ENCODE data around the gene OAF. TPM values are rescaled to one million over a fixed set of nuclear protein-coding genes. Genes with fewer than 3 reads are reported as not detected.
"Not testable (repeated sequence)": the region's sequence is repeated elsewhere in the genome, so short reads cannot be mapped to it uniquely, and the experiment has no call there.

The OAF gene
- total RNA-seq, 1 donor from 2014 or later: 20.9 TPM

DNA sequence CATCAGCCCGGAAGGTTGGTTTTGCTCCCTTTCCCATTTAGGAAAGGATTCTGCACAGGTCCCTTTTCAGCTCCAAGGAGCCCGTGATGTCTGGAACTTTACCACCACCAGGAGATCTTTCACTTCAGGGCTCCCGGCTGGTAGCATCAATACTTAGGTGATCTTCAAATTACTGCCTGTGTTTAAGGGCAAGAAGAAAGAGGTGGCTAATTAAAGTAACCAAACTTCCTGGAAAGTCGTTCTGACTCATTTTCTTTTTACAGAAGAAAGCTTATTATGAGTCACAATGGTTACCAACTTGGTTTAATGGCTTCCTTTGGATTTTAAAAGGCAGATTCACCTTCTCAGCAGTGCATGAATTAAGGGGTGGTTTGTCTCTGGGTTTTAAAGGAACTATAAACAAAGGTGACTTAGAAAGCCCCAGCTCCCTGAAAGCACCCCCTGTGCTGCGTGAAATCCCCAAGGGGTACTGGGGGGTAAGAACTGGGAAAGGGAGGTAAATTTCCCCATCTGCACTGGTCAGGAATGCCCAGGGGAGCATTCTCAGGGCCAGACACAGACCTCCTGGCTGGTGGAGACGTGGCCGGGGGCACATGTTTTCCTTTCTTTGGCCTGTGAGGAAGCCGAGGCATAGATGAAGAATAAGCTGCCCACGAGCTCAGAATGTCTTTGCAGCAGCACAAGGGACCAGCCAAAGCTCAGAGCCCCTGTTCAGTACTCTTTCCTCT is 37.9 kb downstream of the OAF start:
- H3K36me3 ChIP-seq (ENCODE audit: insufficient read depth, low read length): no peaks in the 10 kb centered on the region
- peak overlapping the region; percentile 66 for H3K27ac Mint-ChIP-seq (ENCODE audit: unreplicated experiment)
- TF ChIP-seq EZH2 (IDR thresholded peaks at IDR 0.05; ENCODE audit: insufficient read depth, low read length): no peak
- TF ChIP-seq, protein P1, sequence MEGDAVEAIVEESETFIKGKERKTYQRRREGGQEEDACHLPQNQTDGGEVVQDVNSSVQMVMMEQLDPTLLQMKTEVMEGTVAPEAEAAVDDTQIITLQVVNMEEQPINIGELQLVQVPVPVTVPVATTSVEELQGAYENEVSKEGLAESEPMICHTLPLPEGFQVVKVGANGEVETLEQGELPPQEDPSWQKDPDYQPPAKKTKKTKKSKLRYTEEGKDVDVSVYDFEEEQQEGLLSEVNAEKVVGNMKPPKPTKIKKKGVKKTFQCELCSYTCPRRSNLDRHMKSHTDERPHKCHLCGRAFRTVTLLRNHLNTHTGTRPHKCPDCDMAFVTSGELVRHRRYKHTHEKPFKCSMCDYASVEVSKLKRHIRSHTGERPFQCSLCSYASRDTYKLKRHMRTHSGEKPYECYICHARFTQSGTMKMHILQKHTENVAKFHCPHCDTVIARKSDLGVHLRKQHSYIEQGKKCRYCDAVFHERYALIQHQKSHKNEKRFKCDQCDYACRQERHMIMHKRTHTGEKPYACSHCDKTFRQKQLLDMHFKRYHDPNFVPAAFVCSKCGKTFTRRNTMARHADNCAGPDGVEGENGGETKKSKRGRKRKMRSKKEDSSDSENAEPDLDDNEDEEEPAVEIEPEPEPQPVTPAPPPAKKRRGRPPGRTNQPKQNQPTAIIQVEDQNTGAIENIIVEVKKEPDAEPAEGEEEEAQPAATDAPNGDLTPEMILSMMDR (IDR thresholded peaks at IDR 0.05; ENCODE audit: insufficient read depth, low read depth, low read length): no peak
- no peak overlapping the region for H3K4me3 Mint-ChIP-seq (ENCODE audit: unreplicated experiment)
- no peaks in the 10 kb centered on the region for H4K20me1 ChIP-seq (ENCODE audit: insufficient read depth, low read length)
- H3K27me3 ChIP-seq (ENCODE audit: insufficient read depth, low read length): peaks cover 12% of the 10 kb centered on the region
- peaks cover 11% of the 10 kb centered on the region for H3K4me1 ChIP-seq (ENCODE audit: insufficient read depth, low read length)
- H3K36me3 Mint-ChIP-seq (ENCODE audit: low read depth, unreplicated experiment): peaks cover 2% of the 10 kb centered on the region
- H3K27me3 Mint-ChIP-seq (ENCODE audit: low read depth, unreplicated experiment): peaks cover 47% of the 10 kb centered on the region
- peaks cover 1% of the 10 kb centered on the region for H3K9me3 Mint-ChIP-seq (ENCODE audit: unreplicated experiment)
- no peak overlapping the region for H3K27ac ChIP-seq (ENCODE audit: low read depth, low read length)
- H3K9ac ChIP-seq (ENCODE audit: low read length): no peak overlapping the region
- peak overlapping the region; percentile 11 for H2AFZ ChIP-seq (ENCODE audit: low read depth, low read length)
- no peak for FAIRE-seq
- DNase-seq (ENCODE audit: low read depth): peak; percentile 71
- H3K4me3 ChIP-seq (ENCODE audit: insufficient read depth, low read depth, low read length): no peak overlapping the region
- no peaks in the 10 kb centered on the region for H3K9me3 ChIP-seq (ENCODE audit: insufficient read depth, low read depth, low read length)
- H3K79me2 ChIP-seq (ENCODE audit: insufficient read depth, low read length): no peaks in the 10 kb centered on the region
- peak overlapping the region; percentile 44 for H3K4me2 ChIP-seq (ENCODE audit: low read length)
- H3K4me1 Mint-ChIP-seq (ENCODE audit: low read depth, unreplicated experiment): peaks cover 18% of the 10 kb centered on the region

DNA sequence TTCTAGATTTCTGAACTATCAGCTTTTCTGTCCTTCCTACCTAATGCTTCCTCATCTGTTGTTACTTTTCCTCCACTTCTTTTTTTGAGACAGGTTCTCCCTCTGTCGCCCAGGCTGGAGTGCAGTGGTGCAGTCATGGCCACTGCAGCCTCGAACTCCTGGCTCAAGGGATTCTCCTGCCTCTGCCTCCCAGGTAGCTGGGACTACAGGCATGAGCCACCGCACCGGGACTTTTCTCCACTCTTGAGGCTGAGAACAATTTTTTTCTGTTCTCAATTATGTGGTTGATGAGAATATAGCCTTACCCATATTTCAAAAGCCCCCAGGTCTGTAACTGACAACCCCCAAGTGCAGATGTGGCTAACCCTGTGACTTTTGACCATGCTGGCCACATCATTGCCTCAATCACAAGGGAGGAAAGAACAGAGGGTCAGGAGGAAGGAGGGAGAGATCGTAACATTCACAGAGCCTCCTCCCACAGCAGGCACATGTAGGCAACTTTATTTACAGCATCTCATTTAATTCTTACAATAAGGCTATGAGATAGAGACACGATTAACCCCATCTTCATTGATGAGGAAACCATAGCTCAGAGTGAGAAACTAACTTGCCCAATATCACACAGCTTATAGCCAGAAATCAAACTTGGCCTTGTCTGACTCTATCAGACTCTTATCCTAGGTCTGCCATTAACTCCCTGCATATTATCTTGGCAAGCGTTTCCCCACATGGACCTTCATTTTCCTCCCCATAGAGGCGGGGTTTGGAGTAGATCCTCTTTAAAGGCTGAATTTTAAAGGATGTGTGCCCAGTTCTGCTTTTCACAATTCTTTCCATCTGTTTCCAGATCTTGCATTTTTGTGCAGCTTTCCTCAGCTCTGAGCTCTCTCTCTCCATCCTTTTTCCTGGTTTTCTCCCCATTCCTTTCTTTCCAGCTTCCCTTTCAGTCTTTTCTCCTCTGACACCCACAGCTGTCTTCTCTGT is 38.7 kb downstream of the OAF start:
- Mint-ChIP-seq H3K9me3 (ENCODE audit: unreplicated experiment) (peaks cover 1% of the 10 kb centered on the region), H3K4me1 (ENCODE audit: low read depth, unreplicated experiment) (peaks cover 17% of the 10 kb centered on the region), H3K4me3 (ENCODE audit: unreplicated experiment) (no peak overlapping the region), H3K36me3 (ENCODE audit: low read depth, unreplicated experiment) (peaks cover 2% of the 10 kb centered on the region), H3K27me3 (ENCODE audit: low read depth, unreplicated experiment) (peaks cover 47% of the 10 kb centered on the region), H3K27ac (ENCODE audit: unreplicated experiment) (peak overlapping the region; percentile 66)
- H3K9ac ChIP-seq (ENCODE audit: low read length): no peak overlapping the region
- peaks cover 19% of the 10 kb centered on the region for H3K27me3 ChIP-seq (ENCODE audit: insufficient read depth, low read length)
- no peak for FAIRE-seq
- H4K20me1 ChIP-seq (ENCODE audit: insufficient read depth, low read length): no peaks in the 10 kb centered on the region
- H3K27ac ChIP-seq (ENCODE audit: low read depth, low read length): no peak overlapping the region
- H3K4me3 ChIP-seq (ENCODE audit: insufficient read depth, low read depth, low read length): no peak overlapping the region
- no peaks in the 10 kb centered on the region for H3K36me3 ChIP-seq (ENCODE audit: insufficient read depth, low read length)
- no peak for TF ChIP-seq EZH2 (IDR thresholded peaks at IDR 0.05; ENCODE audit: insufficient read depth, low read length)
- TF ChIP-seq, protein P1 (IDR thresholded peaks at IDR 0.05; ENCODE audit: insufficient read depth, low read depth, low read length): no peak
- no peak overlapping the region for H2AFZ ChIP-seq (ENCODE audit: low read depth, low read length)
- H3K9me3 ChIP-seq (ENCODE audit: insufficient read depth, low read depth, low read length): no peaks in the 10 kb centered on the region
- peaks cover 11% of the 10 kb centered on the region for H3K4me1 ChIP-seq (ENCODE audit: insufficient read depth, low read length)
- no peaks in the 10 kb centered on the region for H3K79me2 ChIP-seq (ENCODE audit: insufficient read depth, low read length)
- no peak for DNase-seq (ENCODE audit: low read depth)
- peak overlapping the region; percentile 44 for H3K4me2 ChIP-seq (ENCODE audit: low read length)

DNA sequence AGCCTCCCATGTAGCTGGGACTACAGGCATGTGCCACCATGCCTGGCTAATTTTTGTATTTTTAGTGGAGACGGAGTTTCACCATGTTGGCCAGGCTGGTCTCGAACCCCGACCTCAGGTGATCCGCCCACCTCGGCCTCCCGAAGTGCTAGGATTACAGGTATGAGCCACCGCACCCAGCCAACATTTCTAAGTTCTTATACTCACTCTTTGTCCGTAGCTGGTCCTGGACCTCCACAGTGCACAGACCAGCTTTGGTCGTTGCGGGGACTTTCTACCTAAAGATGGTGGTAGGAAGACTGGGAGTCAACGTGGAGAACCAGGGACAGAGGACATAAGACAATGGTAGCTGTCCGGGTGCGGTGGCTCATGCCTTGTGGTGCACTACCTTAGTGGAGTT is 42.5 kb downstream of the OAF start:
- H3K4me1 ChIP-seq (ENCODE audit: insufficient read depth, low read length); H3K36me3 ChIP-seq (ENCODE audit: insufficient read depth, low read length); H3K4me2 ChIP-seq (ENCODE audit: low read length); H3K4me3 Mint-ChIP-seq (ENCODE audit: unreplicated experiment); H3K27ac ChIP-seq (ENCODE audit: low read depth, low read length); H3K36me3 Mint-ChIP-seq (ENCODE audit: low read depth, unreplicated experiment); H3K79me2 ChIP-seq (ENCODE audit: insufficient read depth, low read length); H3K9me3 Mint-ChIP-seq (ENCODE audit: unreplicated experiment); H2AFZ ChIP-seq (ENCODE audit: low read depth, low read length); H3K4me3 ChIP-seq (ENCODE audit: insufficient read depth, low read depth, low read length); FAIRE-seq; DNase-seq (ENCODE audit: low read depth); H3K27ac Mint-ChIP-seq (ENCODE audit: unreplicated experiment); H3K9ac ChIP-seq (ENCODE audit: low read length); H4K20me1 ChIP-seq (ENCODE audit: insufficient read depth, low read length); H3K9me3 ChIP-seq (ENCODE audit: insufficient read depth, low read depth, low read length): not testable (repeated sequence)
- H3K27me3 ChIP-seq (ENCODE audit: insufficient read depth, low read length): peaks cover 46% of the 10 kb centered on the region
- peaks cover 57% of the 10 kb centered on the region for H3K27me3 Mint-ChIP-seq (ENCODE audit: low read depth, unreplicated experiment)
- H3K4me1 Mint-ChIP-seq (ENCODE audit: low read depth, unreplicated experiment): peaks cover 16% of the 10 kb centered on the region

Measured in astrocyte (in vitro differentiated cells and primary cell).